ENCODE results near the gene KIF19.

DNA sequence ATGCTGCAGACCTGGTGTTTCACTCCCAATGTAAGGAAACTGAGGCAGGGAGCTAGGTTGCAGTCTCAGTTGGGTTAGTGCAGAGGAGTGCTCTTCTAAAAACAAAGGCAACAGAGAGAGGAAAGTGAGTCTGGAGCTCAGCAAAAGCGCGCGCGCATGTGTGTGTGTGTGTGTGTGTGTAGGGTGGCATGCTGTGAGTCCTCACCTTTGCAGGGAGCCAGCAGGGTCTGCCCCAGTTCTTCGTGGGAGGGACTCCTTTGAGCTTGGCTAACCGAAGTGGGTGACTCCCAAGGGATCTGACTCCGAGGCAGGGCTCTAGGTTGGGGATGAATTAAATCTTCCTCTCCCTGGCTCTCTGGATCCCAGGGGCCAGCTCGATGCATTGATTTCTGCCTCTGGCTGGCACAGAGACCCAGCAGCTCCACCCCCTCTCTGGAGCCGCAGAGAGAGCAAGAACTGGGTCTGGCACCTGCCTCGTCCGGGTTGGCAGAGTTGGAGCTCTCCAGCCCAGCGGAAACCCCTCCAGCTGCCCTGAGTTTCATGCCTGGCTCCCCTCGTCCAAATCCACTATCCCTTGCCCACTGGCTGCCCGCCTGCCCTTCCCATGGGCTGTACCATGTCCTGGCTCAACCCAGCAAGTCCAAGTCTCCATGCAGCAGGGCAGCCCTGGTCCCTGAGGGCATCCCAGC is 36.9 kb downstream of the KIF19 start:
- TF ChIP-seq, protein P1, sequence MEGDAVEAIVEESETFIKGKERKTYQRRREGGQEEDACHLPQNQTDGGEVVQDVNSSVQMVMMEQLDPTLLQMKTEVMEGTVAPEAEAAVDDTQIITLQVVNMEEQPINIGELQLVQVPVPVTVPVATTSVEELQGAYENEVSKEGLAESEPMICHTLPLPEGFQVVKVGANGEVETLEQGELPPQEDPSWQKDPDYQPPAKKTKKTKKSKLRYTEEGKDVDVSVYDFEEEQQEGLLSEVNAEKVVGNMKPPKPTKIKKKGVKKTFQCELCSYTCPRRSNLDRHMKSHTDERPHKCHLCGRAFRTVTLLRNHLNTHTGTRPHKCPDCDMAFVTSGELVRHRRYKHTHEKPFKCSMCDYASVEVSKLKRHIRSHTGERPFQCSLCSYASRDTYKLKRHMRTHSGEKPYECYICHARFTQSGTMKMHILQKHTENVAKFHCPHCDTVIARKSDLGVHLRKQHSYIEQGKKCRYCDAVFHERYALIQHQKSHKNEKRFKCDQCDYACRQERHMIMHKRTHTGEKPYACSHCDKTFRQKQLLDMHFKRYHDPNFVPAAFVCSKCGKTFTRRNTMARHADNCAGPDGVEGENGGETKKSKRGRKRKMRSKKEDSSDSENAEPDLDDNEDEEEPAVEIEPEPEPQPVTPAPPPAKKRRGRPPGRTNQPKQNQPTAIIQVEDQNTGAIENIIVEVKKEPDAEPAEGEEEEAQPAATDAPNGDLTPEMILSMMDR (IDR thresholded peaks at IDR 0.05): no peak
- no peak for TF ChIP-seq EZH2 (IDR thresholded peaks at IDR 0.05; ENCODE audit: borderline replicate concordance, insufficient read depth, low read depth, low read length, poor library complexity, severe bottlenecking)

All from B cell (primary cell).